OCI-LY3 (cell line): ENCODE results near the gene RACGAP1.

ENCODE experiments used
- EZH2phosphoT487 ChIP-seq: fragments of 200-600 bp; shearing (Covaris generic); IDR thresholded peaks from 2 replicates; pipeline ENCODE4 v1.6.1; 2018; ENCODE audit warnings: antibody characterized with exemption, mixed run types, low read depth
- TF ChIP-seq, protein P1 (sequence below): fragments of 200-600, 300-600 bp; sonication (generic); IDR thresholded peaks from 2 replicates; pipeline ENCODE4 v1.5.1; 2014; ENCODE audit warnings: antibody characterized with exemption, low read length, low read depth

DNA sequence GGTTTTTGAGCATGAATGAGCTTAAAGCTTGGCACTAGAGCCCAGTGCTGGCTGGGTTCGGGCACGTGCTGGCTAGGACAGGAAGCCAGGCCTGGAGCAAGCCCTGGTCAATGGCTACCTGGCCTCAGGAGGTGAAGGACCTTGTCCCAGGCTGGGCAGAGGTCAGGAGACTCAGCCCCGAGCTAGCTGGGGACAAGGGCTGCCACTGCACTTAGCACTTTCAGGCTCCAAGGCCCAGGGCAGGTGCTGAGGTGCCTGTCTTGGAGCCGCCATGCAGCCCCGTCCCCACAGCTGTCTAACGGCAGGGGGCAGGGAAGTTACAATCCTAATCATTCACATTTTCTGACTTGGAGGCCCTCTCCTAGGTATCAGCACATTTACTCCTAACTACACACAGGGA is 56.8 kb downstream of the RACGAP1 start:
- TF ChIP-seq, protein P1, sequence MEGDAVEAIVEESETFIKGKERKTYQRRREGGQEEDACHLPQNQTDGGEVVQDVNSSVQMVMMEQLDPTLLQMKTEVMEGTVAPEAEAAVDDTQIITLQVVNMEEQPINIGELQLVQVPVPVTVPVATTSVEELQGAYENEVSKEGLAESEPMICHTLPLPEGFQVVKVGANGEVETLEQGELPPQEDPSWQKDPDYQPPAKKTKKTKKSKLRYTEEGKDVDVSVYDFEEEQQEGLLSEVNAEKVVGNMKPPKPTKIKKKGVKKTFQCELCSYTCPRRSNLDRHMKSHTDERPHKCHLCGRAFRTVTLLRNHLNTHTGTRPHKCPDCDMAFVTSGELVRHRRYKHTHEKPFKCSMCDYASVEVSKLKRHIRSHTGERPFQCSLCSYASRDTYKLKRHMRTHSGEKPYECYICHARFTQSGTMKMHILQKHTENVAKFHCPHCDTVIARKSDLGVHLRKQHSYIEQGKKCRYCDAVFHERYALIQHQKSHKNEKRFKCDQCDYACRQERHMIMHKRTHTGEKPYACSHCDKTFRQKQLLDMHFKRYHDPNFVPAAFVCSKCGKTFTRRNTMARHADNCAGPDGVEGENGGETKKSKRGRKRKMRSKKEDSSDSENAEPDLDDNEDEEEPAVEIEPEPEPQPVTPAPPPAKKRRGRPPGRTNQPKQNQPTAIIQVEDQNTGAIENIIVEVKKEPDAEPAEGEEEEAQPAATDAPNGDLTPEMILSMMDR, result no peak
- no peak for TF ChIP-seq EZH2phosphoT487
